HEK293 (cell line): ENCODE measurements around the gene MED15.

Experiments used
- CTCF ChIP-seq: fragments of 450-650 bp; formaldehyde crosslinking; IDR thresholded peaks from 2 replicates; pipeline ENCODE4 v1.5.1; 2016; ENCODE audit warnings: missing biosample characterization, missing genetic modification characterization
- GLI4 ChIP-seq: fragments of 450-650 bp; formaldehyde crosslinking; IDR thresholded peaks from 2 replicates; pipeline ENCODE4 v1.5.1; 2016; ENCODE audit warnings: missing biosample characterization, missing genetic modification characterization
- HIC1 ChIP-seq: fragments of 450-650 bp; formaldehyde crosslinking; IDR thresholded peaks from 2 replicates; pipeline ENCODE4 v1.5.1; 2016; ENCODE audit warnings: missing biosample characterization, missing genetic modification characterization
- ZNF768 ChIP-seq: fragments of 450-650 bp; formaldehyde crosslinking; IDR thresholded peaks from 2 replicates; pipeline ENCODE4 v1.5.1; 2018; ENCODE audit warnings: missing biosample characterization, mild to moderate bottlenecking, missing genetic modification characterization

DNA sequence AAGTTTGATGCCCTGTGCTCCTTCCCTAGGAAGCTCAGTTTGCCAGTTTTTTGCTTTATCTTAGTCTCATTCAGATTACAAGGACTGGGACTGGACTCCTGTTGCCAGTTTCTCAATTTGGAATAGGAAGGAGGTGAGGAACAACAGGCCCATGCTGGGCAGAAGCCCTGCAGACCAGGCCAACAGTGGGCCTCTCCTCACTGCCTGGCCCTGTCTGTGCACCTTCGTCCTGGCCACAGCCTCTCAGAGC lies 23.7 kb downstream of the MED15 start:
- no peak for TF ChIP-seq CTCF (tag by site-specific recombination)
- TF ChIP-seq GLI4 (tag by site-specific recombination), result no peak
- TF ChIP-seq HIC1, result no peak
- TF ChIP-seq ZNF768, result no peak
